ENCODE results near the gene ALMS1.
"Not testable (repeated sequence)": the region's sequence is repeated elsewhere in the genome, so short reads cannot be mapped to it uniquely, and the experiment has no call there.

Gene ALMS1

GRCh38 chr2:73385504-73386341 is at the start of gene ALMS1:
Gene ALMS1 (plus strand): TSS chr2:73385836. CDS start chr2:73385869, 33 bp downstream.
- H3K9me3 Mint-ChIP-seq, result no peaks in the 10 kb centered on the region
- H3K27ac Mint-ChIP-seq, result peak within 1 kb of the TSS; percentile 92
- DNase-seq (ENCODE audit: low spot score in 2 of 2), result peak; percentile 76 to 94
- H3K4me3 Mint-ChIP-seq, result peak within 1 kb of the TSS; percentile 88
- ATAC-seq, result peak; percentile 95
- peaks cover 30% of the 10 kb centered on the region for H3K4me1 Mint-ChIP-seq
- H3K36me3 Mint-ChIP-seq, result peaks cover 10% of the 10 kb centered on the region

DNA sequence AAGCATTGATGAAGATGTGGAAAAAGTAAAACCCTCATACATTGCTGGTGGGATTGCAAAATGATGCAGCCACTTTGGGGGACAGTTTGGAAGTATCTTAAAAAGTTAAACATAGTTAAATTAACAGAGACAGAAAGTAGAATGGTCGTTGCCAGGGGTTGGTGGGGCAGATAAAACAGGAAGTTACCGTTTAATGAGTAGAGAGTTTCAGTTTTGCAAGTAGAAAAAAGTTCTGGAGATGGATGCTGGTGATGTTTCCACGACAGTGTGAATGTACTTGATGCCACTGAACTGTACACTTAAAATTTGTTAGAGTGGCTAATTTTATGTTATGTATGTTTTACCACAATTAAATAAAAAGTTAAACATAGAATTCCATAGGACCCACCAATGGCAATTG is 47.8 kb upstream of the ALMS1 start:
- Mint-ChIP-seq H3K27ac (no peak overlapping the region), H3K9me3 (peaks cover 6% of the 10 kb centered on the region), H3K4me3 (no peak overlapping the region), H3K36me3 (no peaks in the 10 kb centered on the region), H3K4me1 (no peaks in the 10 kb centered on the region)
- ATAC-seq, result no peak
- DNase-seq (ENCODE audit: low spot score in 2 of 2), result no peak

DNA sequence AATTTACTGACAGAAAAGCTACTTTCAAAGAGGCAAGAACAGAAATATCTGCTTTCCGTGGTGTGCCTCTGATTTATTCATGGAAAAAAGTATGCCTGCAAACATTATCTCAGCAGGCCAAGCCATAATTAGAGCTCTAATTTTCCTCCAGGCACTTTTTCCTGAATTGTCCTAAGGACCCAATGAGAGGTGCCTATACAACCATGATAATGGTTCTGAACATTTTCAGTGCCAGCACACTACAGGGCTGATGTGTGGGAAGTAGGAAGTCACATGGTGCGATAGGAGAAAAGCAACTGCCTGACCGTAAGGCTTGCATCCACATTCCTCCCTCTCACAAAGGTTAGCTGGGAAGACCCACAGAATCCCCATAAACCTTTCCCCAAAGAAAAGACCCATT is 46.4 kb upstream of the ALMS1 start:
- ATAC-seq, result no peak
- H3K36me3 Mint-ChIP-seq, result no peaks in the 10 kb centered on the region
- no peak overlapping the region for H3K4me3 Mint-ChIP-seq
- no peaks in the 10 kb centered on the region for H3K4me1 Mint-ChIP-seq
- H3K27ac Mint-ChIP-seq, result no peak overlapping the region
- peaks cover 6% of the 10 kb centered on the region for H3K9me3 Mint-ChIP-seq
- no peak for DNase-seq (ENCODE audit: low spot score in 2 of 2)

DNA sequence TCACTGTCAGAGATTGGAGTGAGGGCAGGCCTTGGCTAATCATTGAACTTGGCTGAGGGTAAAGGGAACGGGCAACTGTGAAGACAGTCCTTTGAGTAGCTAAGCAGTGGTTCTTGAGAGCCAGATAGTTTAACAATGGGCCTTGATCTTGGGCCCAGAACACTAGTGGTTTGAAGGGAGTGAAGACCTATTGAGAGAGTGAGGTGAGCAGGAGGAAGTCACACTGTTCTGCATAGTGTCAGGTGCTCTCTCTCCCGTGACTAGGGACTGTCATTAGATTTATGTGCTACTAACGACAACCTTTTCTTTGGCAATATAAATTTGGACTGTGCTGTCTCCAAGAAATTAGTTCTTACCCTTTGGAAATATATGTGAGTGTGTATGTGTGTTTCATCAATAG is 44.6 kb upstream of the ALMS1 start:
- no peaks in the 10 kb centered on the region for H3K36me3 Mint-ChIP-seq
- ATAC-seq (no peak), DNase-seq (ENCODE audit: low spot score in 2 of 2) (no peak)
- no peak overlapping the region for H3K4me3 Mint-ChIP-seq
- no peaks in the 10 kb centered on the region for H3K9me3 Mint-ChIP-seq
- H3K27ac Mint-ChIP-seq, result no peak overlapping the region
- no peaks in the 10 kb centered on the region for H3K4me1 Mint-ChIP-seq

DNA sequence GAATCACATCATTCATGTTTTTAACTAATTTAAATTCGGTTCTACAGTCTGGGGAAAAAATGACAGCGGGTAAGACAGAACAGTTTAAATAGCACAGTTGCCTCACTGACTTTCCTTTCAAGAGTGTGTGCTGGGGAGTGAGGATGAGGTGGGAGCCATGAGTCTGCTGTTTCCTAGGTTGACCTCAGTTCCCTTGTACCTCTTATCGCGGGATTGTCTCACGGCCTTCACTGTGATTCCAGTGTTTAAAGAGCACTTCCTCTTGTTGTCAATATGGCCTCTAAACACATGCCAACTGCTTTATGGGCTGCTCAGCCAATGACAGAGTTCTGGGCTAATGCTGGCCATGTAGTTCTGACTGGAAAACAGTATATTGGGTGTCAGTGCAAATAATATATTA is 41.6 kb upstream of the ALMS1 start:
- DNase-seq (ENCODE audit: low spot score in 2 of 2), result no peak
- ATAC-seq, result no peak
- Mint-ChIP-seq H3K36me3 (no peaks in the 10 kb centered on the region), H3K27ac (no peak overlapping the region), H3K4me3 (no peak overlapping the region), H3K9me3 (no peaks in the 10 kb centered on the region), H3K4me1 (no peaks in the 10 kb centered on the region)

DNA sequence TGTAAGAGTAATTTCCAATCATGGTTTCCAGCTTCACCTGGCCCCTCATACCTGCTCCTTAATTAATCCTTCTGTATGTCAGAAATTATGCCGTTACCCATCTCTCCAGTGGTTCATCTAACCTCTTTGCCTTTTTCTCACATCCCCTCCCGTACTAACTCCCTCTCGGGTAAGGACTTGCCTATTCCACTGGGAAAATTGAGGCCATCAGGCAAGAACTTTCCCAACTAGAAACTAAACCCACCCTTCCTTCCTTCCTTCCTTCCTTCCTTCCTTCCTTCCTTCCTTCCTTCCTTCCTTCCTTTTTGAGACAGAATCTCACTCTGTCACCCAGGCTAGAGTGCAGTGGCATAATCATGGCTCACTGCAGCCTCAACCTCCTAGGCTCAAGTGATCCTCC is 40.9 kb upstream of the ALMS1 start:
- H3K9me3 Mint-ChIP-seq; DNase-seq (ENCODE audit: low spot score in 2 of 2); H3K36me3 Mint-ChIP-seq; H3K27ac Mint-ChIP-seq; ATAC-seq; H3K4me1 Mint-ChIP-seq; H3K4me3 Mint-ChIP-seq: not testable (repeated sequence)

DNA sequence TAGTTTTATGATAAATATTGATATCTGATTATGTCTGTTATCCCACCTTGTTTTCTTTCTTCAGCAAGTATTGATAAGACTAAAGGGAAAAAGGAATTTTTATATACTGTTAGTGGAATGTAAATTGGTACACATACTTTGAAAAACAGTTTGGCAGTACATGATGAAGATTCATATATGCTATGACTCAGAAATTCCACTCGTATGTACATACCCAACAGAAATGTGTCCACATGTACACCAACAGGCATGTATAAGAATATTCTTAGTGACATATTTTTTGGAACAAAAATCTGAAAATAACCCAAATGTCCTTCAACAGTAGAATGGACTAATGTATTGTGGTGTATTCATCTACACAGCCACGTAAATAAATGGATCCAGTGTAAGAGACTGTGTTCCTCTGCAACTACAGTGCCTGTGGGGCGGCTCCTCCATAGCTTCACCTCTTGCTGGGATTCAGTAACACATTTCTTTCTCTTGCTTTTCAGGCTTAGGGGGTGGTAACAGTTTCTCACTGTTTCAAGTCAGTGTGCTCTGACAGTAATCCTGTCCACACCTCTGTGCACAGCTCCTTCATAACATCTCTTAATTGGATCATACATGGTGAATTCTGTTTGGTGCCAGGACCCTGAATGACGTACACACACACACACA is 35.5 kb upstream of the ALMS1 start:
- Mint-ChIP-seq H3K27ac (no peak overlapping the region), H3K36me3 (no peaks in the 10 kb centered on the region), H3K4me1 (no peaks in the 10 kb centered on the region), H3K9me3 (no peaks in the 10 kb centered on the region), H3K4me3 (no peak overlapping the region)
- ATAC-seq (no peak), DNase-seq (ENCODE audit: low spot score in 2 of 2) (no peak)

DNA sequence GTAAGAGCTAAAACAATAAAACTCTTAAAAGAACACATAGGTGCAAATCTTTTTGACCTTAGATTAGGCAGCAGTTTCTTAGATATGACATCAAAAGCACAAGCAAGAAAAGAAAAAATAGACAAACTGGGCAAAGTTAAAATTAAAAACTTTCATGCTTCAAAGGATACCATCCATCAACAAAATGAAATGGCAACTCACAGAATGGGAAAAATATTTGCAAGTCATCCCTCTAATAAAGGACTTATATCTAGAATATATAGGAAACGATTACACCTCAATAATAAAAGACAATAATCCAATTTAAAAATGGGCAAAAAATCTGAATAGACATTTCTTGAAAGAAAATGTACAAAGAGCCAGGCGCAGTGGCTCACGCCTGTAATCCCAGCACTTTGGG is 29.5 kb upstream of the ALMS1 start:
- DNase-seq (ENCODE audit: low spot score in 2 of 2) (no peak), ATAC-seq (no peak)
- H3K27ac Mint-ChIP-seq, result no peak overlapping the region
- no peaks in the 10 kb centered on the region for H3K4me1 Mint-ChIP-seq
- H3K36me3 Mint-ChIP-seq, result no peaks in the 10 kb centered on the region
- no peak overlapping the region for H3K4me3 Mint-ChIP-seq
- H3K9me3 Mint-ChIP-seq, result no peaks in the 10 kb centered on the region

- Mint-ChIP-seq H3K4me3 (no peak overlapping the region), H3K4me1 (no peaks in the 10 kb centered on the region), H3K9me3 (no peaks in the 10 kb centered on the region), H3K27ac (no peak overlapping the region), H3K36me3 (no peaks in the 10 kb centered on the region)
- no peak for DNase-seq (ENCODE audit: low spot score in 2 of 2)
- ATAC-seq, result no peak
Observed at GRCh38 chr2:73359915-73360697, 25.5 kb upstream of the ALMS1 start.

DNA sequence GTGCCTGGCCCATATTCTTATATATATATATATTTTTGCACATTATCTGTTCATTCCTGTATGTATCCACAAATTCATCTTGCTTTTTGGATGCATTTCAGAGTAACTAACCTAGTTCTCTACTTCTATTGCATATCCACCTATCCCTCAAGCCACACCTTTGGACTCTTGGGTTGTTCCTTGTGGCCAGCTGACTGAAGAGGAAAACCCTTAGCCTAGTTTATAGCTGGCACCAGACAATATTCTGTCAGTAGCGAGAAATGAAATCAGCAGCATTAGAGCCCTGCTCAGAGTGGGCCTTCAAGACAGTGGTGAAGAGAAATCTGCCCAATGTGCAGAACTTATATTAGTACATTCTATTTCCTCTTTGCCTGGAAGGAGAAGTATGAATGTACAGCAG is 19.6 kb upstream of the ALMS1 start:
- H3K4me1 Mint-ChIP-seq, result no peaks in the 10 kb centered on the region
- no peaks in the 10 kb centered on the region for H3K36me3 Mint-ChIP-seq
- no peak overlapping the region for H3K4me3 Mint-ChIP-seq
- no peak overlapping the region for H3K27ac Mint-ChIP-seq
- no peak for DNase-seq (ENCODE audit: low spot score in 2 of 2)
- ATAC-seq, result no peak
- no peaks in the 10 kb centered on the region for H3K9me3 Mint-ChIP-seq

GRCh38 chr2:73368781-73369180 is 16.9 kb upstream of the ALMS1 start:
- Mint-ChIP-seq H3K36me3 (no peaks in the 10 kb centered on the region), H3K27ac (no peak overlapping the region), H3K4me1 (no peaks in the 10 kb centered on the region), H3K9me3 (no peaks in the 10 kb centered on the region), H3K4me3 (no peak overlapping the region)
- ATAC-seq, result no peak
- no peak for DNase-seq (ENCODE audit: low spot score in 2 of 2)

DNA sequence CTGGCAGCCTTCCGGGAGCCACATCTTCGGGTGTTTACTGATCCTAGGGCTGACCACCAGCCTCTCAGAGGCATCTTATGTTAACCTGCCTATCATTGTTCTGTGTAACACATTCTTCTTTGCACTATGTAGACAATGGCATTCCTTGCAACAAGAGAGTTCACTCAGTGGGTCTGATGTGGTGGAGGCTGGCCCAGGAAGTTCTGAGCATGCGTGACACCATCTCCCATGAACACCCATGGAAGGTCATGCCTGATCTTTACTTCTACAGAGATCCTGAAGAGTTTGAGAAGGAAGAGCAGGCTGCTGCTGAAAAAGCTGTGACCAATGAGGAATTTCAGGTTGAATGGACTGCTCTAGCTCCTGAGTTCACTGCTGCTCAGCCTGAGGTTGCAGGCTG is 15.3 kb upstream of the ALMS1 start:
- Mint-ChIP-seq H3K36me3 (no peaks in the 10 kb centered on the region), H3K4me1 (no peaks in the 10 kb centered on the region), H3K9me3 (no peaks in the 10 kb centered on the region), H3K4me3 (no peak overlapping the region), H3K27ac (no peak overlapping the region)
- ATAC-seq, result no peak
- no peak for DNase-seq (ENCODE audit: low spot score in 2 of 2)

DNA sequence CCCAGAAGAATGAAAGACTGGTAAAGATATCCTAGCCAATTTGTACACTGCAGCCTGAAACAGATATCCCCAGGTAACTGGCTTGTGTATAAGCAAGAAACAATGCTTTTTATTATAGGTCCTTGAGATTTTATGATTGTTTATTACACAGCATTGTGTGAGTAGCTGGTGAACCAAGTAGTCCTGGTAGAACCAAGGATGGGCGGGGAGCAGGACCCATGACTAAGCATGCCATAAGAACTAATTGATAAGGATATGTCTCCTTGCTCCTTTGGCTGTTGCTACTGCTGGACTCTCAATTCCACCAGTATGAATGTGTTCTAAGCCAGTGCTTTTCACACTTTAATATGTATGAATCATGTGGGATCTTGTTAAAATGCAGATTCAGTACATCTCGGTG is 12.3 kb upstream of the ALMS1 start:
- DNase-seq (ENCODE audit: low spot score in 2 of 2) (no peak), ATAC-seq (no peak)
- no peaks in the 10 kb centered on the region for H3K36me3 Mint-ChIP-seq
- no peak overlapping the region for H3K4me3 Mint-ChIP-seq
- H3K4me1 Mint-ChIP-seq, result no peaks in the 10 kb centered on the region
- H3K9me3 Mint-ChIP-seq, result no peaks in the 10 kb centered on the region
- H3K27ac Mint-ChIP-seq, result no peak overlapping the region

- ATAC-seq, result no peak
- no peak overlapping the region for H3K27ac Mint-ChIP-seq
- H3K4me1 Mint-ChIP-seq, result no peaks in the 10 kb centered on the region
- H3K36me3 Mint-ChIP-seq, result no peaks in the 10 kb centered on the region
- no peak for DNase-seq (ENCODE audit: low spot score in 2 of 2)
- no peaks in the 10 kb centered on the region for H3K9me3 Mint-ChIP-seq
- no peak overlapping the region for H3K4me3 Mint-ChIP-seq
Observed at GRCh38 chr2:73374269-73374668, 11.4 kb upstream of the ALMS1 start.

DNA sequence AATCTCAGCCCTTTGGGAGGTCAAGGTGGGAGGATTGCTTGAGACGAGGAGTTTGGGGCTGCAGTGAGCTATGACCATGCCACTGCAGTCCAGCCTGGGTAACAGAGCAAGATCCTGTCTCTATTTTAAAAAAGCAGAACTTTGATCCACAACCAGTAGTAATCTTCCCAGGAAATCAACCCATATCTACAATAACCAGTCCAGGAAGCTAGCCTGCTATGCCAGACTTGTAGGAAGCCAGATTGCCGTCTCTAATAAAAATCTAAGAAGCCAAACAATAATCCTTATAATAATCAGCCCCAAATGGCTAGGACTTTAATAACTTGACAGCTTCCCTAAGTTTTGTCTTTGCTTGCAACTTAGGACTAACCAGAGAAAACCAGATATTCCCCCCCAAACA is 9.0 kb upstream of the ALMS1 start:
- ATAC-seq (no peak), DNase-seq (ENCODE audit: low spot score in 2 of 2) (no peak)
- Mint-ChIP-seq H3K36me3 (no peaks in the 10 kb centered on the region), H3K4me3 (no peak overlapping the region), H3K27ac (no peak overlapping the region), H3K9me3 (no peaks in the 10 kb centered on the region), H3K4me1 (no peaks in the 10 kb centered on the region)

DNA sequence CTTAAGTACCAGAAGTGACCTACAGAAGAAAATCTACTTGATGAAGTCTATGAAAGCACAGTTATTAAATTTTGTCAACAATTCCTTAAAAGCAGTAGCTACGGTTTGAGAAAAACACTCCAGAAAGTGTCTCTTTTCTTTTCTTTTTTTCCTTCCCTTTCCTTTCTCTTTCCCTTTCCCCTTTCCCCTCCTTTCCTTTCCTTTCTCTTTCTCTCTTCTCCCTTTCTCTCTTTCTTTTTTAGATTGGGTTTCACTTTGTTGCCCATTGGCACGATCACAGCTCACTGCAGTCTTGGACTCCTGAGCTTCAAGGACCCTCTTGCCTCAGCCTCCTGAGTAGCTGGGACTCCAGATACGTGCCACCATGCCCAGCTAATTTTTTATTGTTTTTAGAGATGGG is 2.6 kb upstream of the ALMS1 start:
- H3K9me3 Mint-ChIP-seq, result no peaks in the 10 kb centered on the region
- peaks cover 24% of the 10 kb centered on the region for H3K4me1 Mint-ChIP-seq
- no peak overlapping the region for H3K27ac Mint-ChIP-seq
- H3K36me3 Mint-ChIP-seq, result peaks cover 10% of the 10 kb centered on the region
- no peak for DNase-seq (ENCODE audit: low spot score in 2 of 2)
- no peak for ATAC-seq
- H3K4me3 Mint-ChIP-seq, result no peak overlapping the region

All from stimulated activated effector memory CD8-positive, alpha-beta T cell treated with anti-CD3 and anti-CD28 coated beads, Interleukin-12 subunit alpha, Interleukin-12 subunit beta, amount 100 ng/mL, for 72 hours (primary cell).